ENCODE results near the gene SMIM13.

SMIM13 gene

DNA sequence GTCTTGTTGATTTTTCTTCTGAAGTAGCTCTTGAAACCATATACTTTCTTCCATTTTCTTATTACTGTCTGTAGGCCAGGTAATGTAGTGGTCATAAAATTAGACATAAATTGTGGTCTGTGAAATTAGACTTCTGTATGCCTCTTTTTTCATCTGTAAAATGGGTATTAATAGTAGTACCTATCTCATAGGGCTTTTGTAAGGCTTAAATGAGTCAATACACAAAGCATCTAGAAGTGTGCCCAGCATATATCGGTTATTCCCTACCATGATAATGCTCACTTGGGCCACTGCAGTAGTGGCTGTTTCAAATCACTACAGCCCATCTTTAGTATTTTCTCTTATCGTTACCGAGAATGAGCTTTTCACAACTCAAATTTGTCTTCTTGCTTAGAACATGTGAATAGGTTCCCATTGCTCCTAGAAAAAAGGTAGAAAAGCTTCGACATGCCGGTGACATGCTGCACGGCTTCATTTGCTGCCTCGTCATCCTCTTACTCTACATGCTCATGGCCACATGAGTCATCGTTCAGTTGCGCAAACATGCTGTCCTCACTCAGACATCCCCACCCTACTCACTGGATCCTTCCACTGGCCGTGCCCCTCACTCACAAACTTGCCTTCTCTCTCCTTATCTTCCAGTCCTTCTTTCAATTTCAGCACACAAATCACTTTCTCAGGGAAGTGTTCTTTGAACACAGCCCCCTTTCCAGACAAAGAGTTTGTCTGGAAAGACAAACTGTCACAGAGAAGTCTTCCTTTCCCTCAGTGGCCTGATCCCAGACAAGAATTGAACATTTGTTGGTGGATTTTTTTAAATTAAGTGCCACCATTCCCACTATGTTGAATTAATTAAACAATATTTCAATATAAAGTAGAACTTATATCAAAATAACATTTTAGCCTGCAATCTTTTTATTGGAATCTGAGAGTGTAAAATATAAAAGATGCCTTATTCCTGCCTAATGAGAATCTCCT is 50.0 kb downstream of the SMIM13 start:
- no peaks in the 10 kb centered on the region for H3K36me3 ChIP-seq (ENCODE audit: insufficient read depth, low read length)
- no peaks in the 10 kb centered on the region for H3K9me3 ChIP-seq (ENCODE audit: control insufficient read depth, insufficient read depth, low read length)
- no peak overlapping the region for H3K9ac ChIP-seq (ENCODE audit: low read depth, low read length)
- peaks cover 8% of the 10 kb centered on the region; the same call in 1 of the 2 replicates for H3K4me1 ChIP-seq (ENCODE audit: insufficient read depth, low read length)

DNA sequence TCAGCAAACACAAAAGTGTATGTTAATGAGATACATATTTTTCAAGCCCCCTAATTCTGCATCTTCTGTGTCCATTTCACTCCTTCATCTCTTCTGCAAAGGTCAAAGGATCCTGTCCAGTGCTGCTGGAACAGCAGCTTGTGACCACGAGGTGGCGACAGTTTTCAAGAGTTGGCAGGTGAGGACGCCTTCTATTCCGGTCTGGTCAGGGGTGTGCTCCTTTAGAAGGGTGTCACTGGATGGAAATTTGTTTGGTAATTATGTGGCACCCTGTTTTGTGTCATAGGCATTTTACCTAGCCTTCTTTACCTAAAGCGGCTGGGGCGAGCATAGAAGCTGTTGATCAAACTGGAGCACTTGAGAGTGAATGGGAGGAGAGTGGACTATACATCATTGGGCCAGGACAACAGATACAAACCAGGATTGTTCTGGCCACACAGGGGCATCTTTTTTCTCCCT is 50.8 kb downstream of the SMIM13 start:
- Histone ChIP-seq H3K9ac (ENCODE audit: low read depth, low read length) (no peak overlapping the region), H3K9me3 (ENCODE audit: control insufficient read depth, insufficient read depth, low read length) (no peaks in the 10 kb centered on the region), H3K4me1 (ENCODE audit: insufficient read depth, low read length) (peaks cover 8% of the 10 kb centered on the region; the same call in 1 of the 2 replicates), H3K36me3 (ENCODE audit: insufficient read depth, low read length) (no peaks in the 10 kb centered on the region)

DNA sequence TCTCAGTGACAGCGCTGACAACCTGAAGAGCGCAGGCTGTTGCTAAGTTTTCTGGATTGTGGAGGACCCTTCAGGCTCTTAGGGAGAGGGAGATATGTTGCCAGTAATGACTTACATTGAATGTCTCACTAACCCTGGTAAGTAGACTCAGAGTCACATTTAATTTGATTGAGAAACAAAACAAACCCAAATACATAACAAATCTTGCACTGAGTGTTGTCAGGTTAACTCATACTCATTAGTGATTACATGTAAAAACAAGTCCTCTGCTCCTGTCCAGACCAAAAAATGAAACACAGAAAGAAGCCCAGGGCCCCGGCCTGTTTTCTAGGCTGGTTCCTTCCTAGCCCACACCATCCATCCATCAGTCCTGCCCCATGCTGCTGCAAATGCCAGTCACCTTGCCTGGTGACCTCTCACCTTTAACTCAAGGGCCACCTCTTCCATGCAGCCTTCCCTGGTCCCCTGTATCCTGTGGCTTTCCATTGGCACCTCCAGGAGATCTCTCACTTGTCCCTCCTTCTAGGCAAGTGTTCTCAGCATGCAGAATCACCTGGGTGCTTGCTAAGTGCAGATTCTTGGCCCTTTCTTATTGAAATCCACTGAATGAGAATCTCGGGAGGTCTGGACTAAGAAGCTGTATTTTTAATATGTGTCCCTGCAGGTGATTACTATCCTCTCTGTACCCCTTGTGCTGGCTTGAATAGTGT is 52.6 kb downstream of the SMIM13 start:
- no peaks in the 10 kb centered on the region; the same call in 1 of the 2 replicates for H3K4me1 ChIP-seq (ENCODE audit: insufficient read depth, low read length)
- H3K9me3 ChIP-seq (ENCODE audit: control insufficient read depth, insufficient read depth, low read length), result no peaks in the 10 kb centered on the region
- H3K36me3 ChIP-seq (ENCODE audit: insufficient read depth, low read length), result no peaks in the 10 kb centered on the region
- no peak overlapping the region for H3K9ac ChIP-seq (ENCODE audit: low read depth, low read length)

DNA sequence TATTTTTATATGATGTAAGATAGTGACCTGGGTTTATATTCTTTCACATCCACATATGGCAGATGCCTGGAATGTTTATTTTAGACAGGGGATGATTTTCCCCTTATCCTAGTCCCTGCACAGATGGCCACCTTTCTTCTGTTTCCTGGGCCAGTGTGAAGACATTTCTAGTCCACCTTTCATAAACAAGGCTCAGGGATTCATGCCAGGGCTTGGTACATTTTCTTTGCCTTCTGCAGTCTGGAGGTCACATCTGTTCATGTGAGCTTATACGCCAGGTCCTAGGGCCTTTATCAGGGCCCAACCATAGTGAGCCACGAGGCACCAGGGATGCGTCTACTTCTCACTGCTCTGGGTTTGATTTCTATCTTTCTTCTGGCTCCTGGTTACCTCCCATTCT is 55.9 kb downstream of the SMIM13 start:
- no peaks in the 10 kb centered on the region for H3K9me3 ChIP-seq (ENCODE audit: control insufficient read depth, insufficient read depth, low read length)
- H3K9ac ChIP-seq (ENCODE audit: low read depth, low read length), result no peak overlapping the region
- no peaks in the 10 kb centered on the region for H3K36me3 ChIP-seq (ENCODE audit: insufficient read depth, low read length)
- H3K4me1 ChIP-seq (ENCODE audit: insufficient read depth, low read length), result peaks cover 4% of the 10 kb centered on the region; the same call in 1 of the 2 replicates

DNA sequence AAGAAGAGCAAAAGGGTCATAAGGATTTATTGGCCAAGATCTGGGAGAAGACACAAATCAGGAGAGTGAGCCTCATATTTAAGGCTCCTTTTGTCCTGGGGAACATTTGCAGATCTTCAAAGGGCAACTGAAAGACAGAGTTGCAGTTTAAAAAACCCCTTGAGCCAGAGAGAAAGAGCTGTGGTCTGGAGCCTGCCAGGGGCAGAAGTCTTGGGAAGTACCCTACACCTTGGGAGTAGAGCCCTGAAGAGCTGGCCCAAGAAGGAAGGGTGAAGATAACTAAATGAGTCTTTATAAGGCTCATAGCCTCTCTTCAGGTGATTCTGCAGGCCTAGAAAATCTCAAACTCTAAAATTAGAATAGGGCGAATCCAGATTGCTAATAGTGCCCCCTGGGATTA is 57.9 kb downstream of the SMIM13 start:
- H3K36me3 ChIP-seq (ENCODE audit: insufficient read depth, low read length), result no peaks in the 10 kb centered on the region
- H3K9me3 ChIP-seq (ENCODE audit: control insufficient read depth, insufficient read depth, low read length), result no peaks in the 10 kb centered on the region
- H3K4me1 ChIP-seq (ENCODE audit: insufficient read depth, low read length), result peaks cover 4% of the 10 kb centered on the region; the same call in 1 of the 2 replicates
- H3K9ac ChIP-seq (ENCODE audit: low read depth, low read length), result no peak overlapping the region

DNA sequence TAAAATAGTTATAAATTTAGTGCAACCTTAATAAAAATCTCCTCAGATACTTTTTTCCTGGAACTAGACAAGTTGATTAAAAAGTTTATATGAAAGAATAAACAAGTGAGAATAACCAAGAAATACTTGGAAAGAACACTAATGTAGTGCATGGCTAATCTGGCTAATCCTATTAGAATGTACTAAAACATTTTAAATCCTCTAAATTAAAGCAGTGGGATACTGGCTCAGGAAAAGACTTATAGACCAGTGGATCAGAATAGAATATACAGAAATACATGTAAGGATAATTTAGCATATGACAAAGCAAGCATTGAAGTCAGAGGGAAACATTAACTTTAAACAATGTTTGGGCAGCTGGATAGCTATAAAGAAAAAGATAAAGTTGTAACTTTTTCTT is 58.9 kb downstream of the SMIM13 start:
- Histone ChIP-seq H3K4me1 (ENCODE audit: insufficient read depth, low read length) (peaks cover 4% of the 10 kb centered on the region; the same call in 1 of the 2 replicates), H3K9ac (ENCODE audit: low read depth, low read length) (no peak overlapping the region), H3K36me3 (ENCODE audit: insufficient read depth, low read length) (no peaks in the 10 kb centered on the region), H3K9me3 (ENCODE audit: control insufficient read depth, insufficient read depth, low read length) (no peaks in the 10 kb centered on the region)

DNA sequence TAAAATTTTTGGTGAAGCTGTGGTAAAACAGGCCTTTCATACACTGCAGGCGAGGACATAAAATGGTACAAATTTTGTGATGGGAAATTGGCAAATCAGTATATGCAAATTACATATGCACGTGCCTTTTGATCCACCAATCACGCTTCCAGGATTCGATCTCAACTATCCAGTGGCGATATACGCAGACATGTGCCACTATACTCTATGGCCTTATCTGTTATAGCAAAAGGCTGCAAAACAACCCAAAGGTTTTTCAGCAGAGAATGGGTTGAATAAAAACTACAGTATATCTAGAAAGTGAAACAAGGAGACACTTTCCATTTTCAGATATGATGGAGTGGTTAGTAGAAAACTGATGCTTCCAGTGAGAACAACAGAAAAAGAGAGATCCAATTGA is 59.8 kb downstream of the SMIM13 start:
- H3K9me3 ChIP-seq (ENCODE audit: control insufficient read depth, insufficient read depth, low read length), result no peaks in the 10 kb centered on the region
- no peaks in the 10 kb centered on the region for H3K36me3 ChIP-seq (ENCODE audit: insufficient read depth, low read length)
- H3K9ac ChIP-seq (ENCODE audit: low read depth, low read length), result no peak overlapping the region; the same call in 1 of the 2 replicates
- H3K4me1 ChIP-seq (ENCODE audit: insufficient read depth, low read length), result peaks cover 4% of the 10 kb centered on the region; the same call in 1 of the 2 replicates

DNA sequence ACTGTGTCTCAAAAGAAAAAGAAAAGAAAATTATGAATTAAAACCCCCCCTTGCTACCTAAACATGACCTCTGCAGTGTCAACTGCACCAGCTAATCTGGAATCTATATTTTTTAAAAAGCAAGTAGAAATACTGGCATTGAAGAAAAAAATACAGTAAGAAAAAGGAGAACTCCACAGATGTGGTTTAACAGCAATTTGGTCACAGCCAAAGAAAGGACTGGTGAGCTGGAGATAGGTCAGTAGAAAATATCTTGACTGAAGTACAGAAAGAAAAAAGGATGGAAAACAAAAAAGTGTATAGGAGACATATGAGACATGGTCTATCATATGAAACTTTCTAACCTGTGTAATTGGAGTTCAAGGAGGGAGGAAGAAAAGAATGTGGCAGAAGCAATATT is 62.0 kb downstream of the SMIM13 start:
- peaks cover 4% of the 10 kb centered on the region; the same call in 1 of the 2 replicates for H3K4me1 ChIP-seq (ENCODE audit: insufficient read depth, low read length)
- H3K9ac ChIP-seq (ENCODE audit: low read depth, low read length), result no peak overlapping the region
- H3K36me3 ChIP-seq (ENCODE audit: insufficient read depth, low read length), result no peaks in the 10 kb centered on the region

DNA sequence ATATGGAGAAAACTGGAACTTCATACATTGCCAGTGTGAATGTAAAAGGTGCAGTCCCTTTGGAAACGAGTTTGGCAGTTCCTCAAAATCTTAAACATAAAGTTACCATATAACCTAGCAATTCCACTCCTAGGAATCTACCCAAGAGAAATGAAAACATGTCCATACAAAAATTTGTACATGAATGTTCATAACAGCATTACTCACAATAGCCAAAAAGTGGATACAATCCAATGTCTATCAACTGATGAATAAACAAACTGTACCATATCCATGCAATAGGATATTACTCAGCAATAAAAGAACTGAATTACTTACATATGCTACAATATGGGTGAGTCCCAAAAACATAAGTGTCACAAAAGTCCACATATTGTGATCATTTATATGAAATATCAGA is 66.6 kb downstream of the SMIM13 start:
- H3K9me3 ChIP-seq (ENCODE audit: control insufficient read depth, insufficient read depth, low read length), result no peaks in the 10 kb centered on the region

More for the DNA sequence above, 62.0 kb downstream of the SMIM13 start:
- no peaks in the 10 kb centered on the region for H3K9me3 ChIP-seq (ENCODE audit: control insufficient read depth, insufficient read depth, low read length)

DNA sequence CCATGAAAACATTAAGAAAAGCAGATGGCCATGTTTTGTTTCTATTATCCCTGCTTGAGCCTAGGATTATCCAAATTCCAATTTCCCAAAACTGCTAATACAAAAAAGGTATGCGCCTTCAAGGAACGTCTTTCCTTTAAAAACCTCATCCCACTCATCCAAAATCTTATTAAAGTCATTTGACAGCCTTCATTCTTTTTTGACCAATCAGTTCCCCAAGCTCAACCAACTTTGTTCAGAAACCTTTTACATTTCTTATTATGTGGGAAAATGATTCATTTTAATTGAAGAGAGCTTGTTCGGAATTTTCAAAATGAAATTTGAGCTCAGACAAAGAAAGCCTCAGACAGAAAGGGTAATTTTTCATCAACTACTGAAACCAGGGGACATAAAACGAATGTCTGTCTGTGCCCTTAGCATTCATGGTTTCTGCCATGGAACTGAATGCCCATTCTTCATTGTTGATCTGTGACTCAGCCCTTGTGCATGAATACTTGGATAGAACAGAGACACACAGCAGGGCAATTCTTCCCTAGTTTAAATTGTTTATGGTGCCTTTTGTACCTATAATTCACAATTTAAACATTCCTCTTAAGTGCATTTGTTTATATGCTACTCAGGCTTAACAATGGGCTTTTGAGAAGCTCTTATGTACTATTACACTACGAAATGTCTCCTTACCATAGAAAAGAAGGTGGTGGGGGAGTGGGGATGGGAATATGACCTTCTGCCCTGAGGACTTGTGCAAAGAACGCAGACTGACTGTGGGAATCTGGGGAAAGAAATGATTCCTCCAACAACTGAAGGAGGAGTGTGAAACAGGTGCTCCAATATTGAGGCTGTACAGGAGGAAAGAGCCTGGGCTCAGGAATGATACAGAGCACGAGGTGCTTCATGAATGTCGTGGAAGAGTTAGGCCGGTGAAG is 67.7 kb downstream of the SMIM13 start:
- H3K4me1 ChIP-seq (ENCODE audit: insufficient read depth, low read length), result peaks cover 3% of the 10 kb centered on the region; the same call in 1 of the 2 replicates
- no peak overlapping the region for H3K9ac ChIP-seq (ENCODE audit: low read depth, low read length)

More for the DNA sequence above, 66.6 kb downstream of the SMIM13 start:
- H3K4me1 ChIP-seq (ENCODE audit: insufficient read depth, low read length), result peaks cover 3% of the 10 kb centered on the region; the same call in 1 of the 2 replicates
- H3K36me3 ChIP-seq (ENCODE audit: insufficient read depth, low read length), result no peaks in the 10 kb centered on the region
- H3K9ac ChIP-seq (ENCODE audit: low read depth, low read length), result no peak overlapping the region

DNA sequence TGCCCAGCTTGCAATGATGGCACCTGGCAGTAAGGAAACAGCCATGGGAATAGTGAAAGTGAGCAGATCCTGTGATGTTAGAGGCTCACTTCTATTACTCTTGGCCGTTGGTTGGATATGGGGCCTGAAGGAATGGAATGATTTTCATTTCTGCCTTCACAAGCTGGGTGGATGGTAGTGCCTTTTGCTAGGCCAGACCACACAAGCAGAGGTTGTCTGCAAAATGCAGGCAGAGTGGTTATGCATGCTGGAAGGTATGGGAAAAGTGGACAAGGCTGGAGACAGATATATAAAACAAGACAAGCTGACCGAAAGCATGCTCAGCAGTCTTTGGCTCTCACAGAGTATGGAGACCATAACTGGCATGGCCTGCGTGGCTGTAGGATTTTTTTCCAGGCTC is 68.6 kb downstream of the SMIM13 start:
- peaks cover 3% of the 10 kb centered on the region; the same call in 1 of the 2 replicates for H3K4me1 ChIP-seq (ENCODE audit: insufficient read depth, low read length)
- no peaks in the 10 kb centered on the region for H3K9me3 ChIP-seq (ENCODE audit: control insufficient read depth, insufficient read depth, low read length)
- H3K9ac ChIP-seq (ENCODE audit: low read depth, low read length), result no peak overlapping the region
- no peaks in the 10 kb centered on the region for H3K36me3 ChIP-seq (ENCODE audit: insufficient read depth, low read length)

More for the DNA sequence above, 67.7 kb downstream of the SMIM13 start:
- no peaks in the 10 kb centered on the region for H3K36me3 ChIP-seq (ENCODE audit: insufficient read depth, low read length)
- H3K9me3 ChIP-seq (ENCODE audit: control insufficient read depth, insufficient read depth, low read length), result no peaks in the 10 kb centered on the region

DNA sequence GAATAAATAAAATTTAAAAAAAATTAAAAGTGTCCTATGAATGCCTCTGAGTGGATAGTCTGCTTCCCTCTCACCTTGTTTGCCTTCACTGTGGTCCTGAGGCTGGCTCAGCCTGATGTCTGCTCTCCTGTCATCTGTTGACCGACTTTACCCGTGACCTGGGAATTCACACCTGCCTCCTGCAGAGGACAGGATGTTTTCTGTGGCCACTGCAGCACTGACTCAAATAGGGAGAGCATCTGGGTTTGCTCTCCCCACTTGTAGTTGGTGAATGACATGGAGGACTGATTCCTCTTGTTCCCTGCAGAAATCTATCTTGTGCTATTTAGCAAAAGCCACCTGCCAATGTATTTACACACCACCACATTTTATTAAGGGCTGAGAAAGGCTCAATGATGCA is 70.3 kb downstream of the SMIM13 start:
- Histone ChIP-seq H3K9me3 (ENCODE audit: control insufficient read depth, insufficient read depth, low read length) (no peaks in the 10 kb centered on the region), H3K36me3 (ENCODE audit: insufficient read depth, low read length) (no peaks in the 10 kb centered on the region), H3K4me1 (ENCODE audit: insufficient read depth, low read length) (peaks cover 3% of the 10 kb centered on the region; the same call in 1 of the 2 replicates), H3K9ac (ENCODE audit: low read depth, low read length) (no peak overlapping the region)

DNA sequence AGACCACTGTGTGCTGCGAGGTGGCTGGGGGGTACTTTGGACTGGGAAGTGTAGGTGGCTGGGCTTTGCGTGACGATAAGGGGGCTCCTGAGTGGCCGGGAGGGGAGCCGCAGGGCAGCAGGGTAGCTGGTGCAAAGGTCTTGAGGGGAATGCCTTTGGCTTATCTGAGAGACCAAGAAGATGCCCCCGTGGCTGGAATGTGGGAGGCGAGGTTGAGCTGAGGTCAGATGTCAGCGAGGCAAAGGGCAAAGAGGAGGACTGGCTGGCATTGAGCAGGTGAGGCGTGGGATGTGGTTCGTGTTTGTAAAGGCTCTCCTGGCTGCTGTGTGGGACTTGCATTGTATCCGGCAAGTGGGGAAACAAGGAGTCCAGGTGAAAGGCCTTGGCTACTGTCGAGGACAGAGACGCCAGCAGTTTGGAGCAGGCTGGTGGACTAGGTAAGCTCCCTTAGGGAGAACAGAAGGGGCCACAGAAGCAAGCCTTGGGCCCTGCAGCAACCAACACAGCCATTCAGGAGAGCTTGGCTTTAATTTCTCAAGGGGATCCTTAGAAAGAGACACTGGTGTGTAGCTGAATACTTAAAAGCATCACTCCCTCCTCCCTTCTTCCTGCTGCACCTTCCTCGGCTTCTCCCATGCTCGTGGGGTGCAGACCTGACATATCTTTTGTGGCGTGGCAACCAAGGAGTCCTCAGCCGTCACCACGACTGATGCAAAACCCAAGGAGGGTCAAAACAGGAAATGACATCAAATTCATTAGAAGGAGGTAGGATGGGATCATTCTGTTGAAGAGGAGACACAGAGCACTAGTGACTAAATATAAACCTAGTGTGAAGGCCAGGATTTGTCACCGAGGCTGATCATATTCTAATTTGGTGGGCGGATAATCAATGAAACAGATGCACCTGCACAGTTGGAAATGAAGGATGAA is 71.3 kb downstream of the SMIM13 start:
- Histone ChIP-seq H3K9ac (ENCODE audit: low read depth, low read length) (no peak overlapping the region), H3K4me1 (ENCODE audit: insufficient read depth, low read length) (peaks cover 3% of the 10 kb centered on the region; the same call in 1 of the 2 replicates), H3K9me3 (ENCODE audit: control insufficient read depth, insufficient read depth, low read length) (no peaks in the 10 kb centered on the region), H3K36me3 (ENCODE audit: insufficient read depth, low read length) (no peaks in the 10 kb centered on the region)

Measured in ES-I3 (cell line).